Epidermal melanocyte (primary cell): ENCODE data around the gene KCNJ1.

Experiments
- DNase-seq: peaks from one replicate; pipeline ENCODE4 v3.0.0; 2011; ENCODE audit warnings: low spot score; ENCODE audit not compliant: insufficient read length

Gene KCNJ1

DNA sequence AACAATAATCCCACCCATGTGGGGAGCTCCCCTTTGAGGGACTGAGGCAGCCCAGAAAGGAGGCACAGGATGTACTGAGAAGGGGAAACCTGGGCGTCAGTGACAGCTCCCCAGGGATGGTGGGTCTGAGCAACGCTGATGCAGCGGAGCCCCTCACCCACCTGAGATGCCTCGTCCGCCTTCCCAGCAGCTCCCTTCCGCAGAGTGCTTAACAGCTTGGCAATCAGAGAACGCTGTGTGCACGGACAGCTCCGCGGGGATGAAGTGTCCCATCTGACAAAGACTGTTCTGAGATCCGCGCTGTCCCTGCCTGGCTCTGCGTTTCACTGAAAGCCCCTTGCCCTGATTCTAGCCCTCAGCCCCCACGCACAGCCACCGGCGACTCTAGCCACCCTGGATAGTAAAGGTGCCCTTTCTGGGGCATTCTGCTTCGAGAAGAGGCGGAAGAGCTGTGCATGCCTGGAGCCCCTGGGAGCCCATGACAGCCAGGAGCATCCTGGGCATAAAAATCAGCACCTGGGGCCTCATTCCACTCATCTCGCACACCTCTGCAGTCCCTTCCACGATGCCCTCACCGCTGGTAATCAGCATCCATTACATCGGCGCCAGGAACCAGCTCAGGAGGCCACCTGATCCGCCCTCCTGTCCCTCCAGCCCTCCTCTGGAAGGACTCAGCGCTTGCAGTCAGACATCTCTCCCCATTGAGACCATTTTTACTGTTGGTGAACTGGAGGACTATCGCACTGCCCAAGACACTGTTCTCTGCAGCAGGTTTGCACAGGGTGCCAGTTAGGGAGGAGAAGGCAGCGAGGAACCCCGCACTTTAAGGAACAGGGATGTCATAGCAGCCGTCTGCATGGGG, 34.8 kb upstream of the KCNJ1 start:
- DNase-seq = no peak

GRCh38 chr11:128900468-128900867, 33.4 kb upstream of the KCNJ1 start:
- no peak for DNase-seq

GRCh38 chr11:128898580-128899344, 31.7 kb upstream of the KCNJ1 start:
- no peak for DNase-seq

DNA sequence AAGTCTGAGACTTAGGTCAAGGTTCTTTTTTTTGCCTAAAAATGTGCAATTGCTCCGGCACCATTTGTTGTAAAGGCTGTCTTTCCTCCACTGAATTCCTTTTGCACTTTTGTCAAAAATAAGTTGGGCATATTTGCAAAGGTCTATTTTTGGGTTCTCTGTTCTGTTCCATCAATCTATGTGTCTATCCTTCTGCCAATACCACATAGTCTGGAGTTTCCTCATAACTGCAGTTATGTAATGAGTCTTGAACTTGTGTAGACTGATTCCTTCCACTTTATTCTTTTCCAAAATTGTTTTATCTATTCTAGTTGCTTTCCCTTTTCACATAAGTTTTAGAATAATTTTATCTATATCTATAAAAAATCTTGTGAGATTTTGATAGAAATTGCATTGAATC, 30.7 kb upstream of the KCNJ1 start:
- DNase-seq = no peak

- no peak for DNase-seq
Measured at GRCh38 chr11:128896356-128896755, 29.3 kb upstream of the KCNJ1 start.

DNA sequence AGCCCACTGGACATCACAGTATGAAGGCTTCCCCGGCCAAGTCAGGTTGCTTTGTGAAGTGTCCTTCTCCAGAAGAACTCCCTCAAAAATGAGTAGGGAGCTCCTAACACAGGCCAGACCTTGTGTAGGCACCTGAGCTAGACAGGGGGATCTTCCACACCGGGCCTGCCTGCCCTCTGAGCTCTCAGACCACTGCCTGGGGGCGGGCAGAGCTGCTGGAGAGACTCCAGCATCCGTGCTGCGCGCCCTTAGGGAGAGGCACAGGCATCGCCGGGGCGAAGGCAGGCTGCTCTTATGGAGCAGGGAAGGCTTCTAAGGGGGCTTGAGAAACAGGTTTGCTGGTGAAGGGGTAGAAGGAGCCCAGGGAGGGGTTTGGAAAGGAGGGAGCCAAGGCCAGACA, 28.4 kb upstream of the KCNJ1 start:
- DNase-seq = no peak

GRCh38 chr11:128894685-128895084, 27.6 kb upstream of the KCNJ1 start:
- no peak for DNase-seq

- DNase-seq = no peak
Measured at GRCh38 chr11:128894286-128894681, 27.2 kb upstream of the KCNJ1 start.

GRCh38 chr11:128893578-128894285, 26.6 kb upstream of the KCNJ1 start:
- DNase-seq = no peak

- DNase-seq = no peak
Measured at GRCh38 chr11:128892866-128893565, 25.9 kb upstream of the KCNJ1 start.

DNA sequence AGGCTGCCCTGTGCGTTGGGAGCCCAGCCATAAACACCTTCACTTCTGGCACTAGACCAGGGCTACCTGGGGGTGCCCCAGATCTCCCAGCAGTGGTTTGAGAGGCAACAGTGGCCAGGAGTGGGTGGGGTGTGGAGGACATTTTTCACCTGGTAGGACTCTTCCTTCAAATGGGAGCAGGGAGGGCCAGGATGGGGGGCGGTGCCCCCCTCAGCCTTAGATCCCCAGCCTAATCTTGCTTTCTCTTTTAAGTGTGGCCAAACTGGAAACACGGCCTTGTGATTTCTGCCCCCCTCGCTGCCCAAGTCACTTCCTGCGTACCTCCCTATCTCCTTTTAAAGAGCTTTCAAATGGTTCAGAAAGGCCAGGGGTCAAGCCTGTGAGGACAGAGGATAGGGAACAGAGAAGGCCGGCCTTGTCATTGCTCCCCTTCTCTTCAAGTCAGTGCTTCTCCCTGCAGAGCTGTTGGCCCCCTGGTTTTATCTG, 24.9 kb upstream of the KCNJ1 start:
- no peak for DNase-seq

DNA sequence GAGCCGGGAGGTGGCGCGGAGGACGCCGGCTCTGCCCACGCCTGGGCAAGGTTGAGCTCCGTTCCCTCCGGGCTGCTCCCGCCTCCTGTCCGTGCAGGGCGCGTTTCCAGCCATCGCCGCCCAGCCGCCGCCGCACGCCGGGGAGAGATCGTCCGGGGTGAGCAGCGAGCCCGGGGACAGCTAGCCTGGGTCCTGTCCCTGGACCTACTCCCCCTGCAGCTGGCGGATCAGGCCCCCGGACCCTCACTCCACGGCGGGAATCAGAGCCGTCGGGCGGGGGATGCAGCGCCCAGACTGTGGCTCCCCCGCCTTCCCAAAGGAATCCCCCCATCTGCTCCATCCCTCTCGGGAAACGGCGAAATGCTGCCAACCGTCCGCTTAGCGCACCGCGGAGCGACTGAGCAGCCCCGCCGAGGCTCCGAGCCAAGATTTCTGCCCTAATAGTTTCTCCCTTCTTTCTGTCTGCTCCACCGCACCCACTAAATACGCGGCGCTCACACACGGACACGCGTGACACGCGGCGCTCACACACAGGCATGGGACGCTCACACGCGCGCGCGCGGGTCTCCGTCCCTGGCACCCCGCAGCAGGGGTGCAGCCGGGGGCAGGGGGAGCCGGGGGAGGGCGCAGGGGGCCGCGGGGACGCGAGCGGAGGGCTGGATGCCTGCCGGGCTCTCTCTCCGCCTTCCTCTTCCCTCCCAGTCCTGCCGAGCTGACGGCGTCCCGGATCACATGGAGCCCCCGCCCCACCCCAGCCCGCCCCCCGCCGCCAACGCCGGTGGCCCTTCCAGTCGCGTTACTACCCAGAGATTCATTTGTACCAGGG, 23.7 kb upstream of the KCNJ1 start, which contains the start of gene KCNJ5:
Gene KCNJ5, plus strand, starts transcription at position 814 of the 826 bp plus-strand sequence. CDS start 19,918 bp downstream, outside the sequence.
- DNase-seq = no peak

- no peak for DNase-seq
Measured at GRCh38 chr11:128890216-128890542, 23.1 kb upstream of the KCNJ1 start.

DNA sequence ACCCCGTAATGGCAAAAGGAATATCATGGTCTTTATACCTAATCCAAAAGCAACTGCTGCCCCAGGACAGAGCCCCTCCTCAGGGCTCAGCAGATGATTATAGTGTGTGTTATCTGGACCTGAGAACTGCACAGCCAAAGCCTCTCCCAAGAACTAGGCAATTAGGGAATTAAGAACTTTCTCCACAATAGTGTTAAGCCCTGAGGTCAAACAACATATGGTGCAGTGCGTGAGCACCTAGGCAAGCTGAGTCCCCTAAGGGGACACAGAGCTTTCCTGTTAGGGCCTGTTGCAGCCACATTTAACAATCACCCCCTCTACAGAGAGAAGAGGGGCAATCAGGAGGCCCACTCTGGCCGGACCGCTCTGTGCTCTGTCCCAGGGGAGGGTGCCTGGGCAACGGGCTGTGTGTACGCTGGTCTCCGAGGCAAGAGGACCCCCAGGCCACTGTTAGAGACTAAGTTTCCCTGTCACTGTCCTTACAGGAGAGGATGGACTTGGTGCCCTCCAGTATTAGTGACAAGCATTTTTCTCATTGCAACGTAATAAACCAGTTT, 22.6 kb upstream of the KCNJ1 start:
- no peak for DNase-seq

- DNase-seq = no peak
Measured at GRCh38 chr11:128888034-128888985, 21.2 kb upstream of the KCNJ1 start.

DNA sequence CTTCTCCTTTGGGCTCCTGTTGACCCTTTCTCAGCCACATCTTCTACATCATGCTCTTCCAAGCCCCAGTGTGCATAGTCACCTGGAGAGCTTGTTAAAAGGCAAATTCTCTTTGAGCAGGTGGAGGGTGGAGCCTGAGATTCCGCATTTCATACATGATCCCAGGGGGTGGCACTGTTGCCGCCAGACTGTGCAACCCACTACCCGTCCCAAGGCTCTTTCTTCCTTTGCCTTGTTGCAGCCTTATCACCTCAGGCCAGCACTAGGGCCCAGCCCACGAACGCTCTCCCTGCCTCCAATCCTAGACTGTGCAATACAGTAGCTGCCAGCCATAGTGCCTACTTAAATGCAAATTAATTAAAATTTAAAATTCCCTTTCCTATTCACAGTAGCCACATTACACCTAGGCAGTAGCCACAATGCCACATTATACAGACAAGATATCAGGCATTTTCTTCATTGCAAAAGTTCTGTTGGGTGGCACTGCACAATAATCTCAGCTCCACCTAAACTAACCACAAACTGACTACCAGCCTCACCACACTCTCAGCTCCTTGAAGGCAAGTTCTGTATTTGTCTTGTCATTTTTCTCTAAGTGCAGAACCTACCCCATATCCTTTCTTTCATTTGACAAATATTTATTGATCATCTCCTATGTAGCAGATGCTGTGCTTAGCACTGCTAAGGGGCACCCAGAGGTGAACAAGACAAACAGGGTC, 19.5 kb upstream of the KCNJ1 start:
- DNase-seq = no peak

- DNase-seq = no peak
Measured at GRCh38 chr11:128884703-128885338, 17.7 kb upstream of the KCNJ1 start.

DNA sequence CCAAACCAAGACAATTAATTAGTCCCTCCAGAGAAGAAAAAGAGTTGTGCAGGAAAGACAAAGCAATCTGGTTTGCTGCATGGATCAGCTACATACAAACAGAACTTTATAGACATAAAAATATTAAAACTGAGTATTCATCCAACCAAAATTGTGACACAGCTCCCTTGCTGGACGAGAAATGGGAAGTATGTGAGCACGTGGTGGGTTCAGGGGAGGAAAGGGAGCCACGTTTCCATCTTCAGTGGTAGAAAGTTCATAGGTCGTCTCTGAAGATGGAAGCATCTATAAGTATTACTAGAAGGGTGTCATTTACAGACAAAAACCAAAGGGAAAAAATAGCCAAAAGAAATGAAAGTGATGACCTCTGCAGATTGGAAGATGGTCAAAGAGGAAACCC, 17.0 kb upstream of the KCNJ1 start:
- no peak for DNase-seq
